ENCODE results near the gene PAK4. TPM values are rescaled to one million over a fixed set of nuclear protein-coding genes. Genes with fewer than 3 reads are reported as not detected.
"Not testable (repeated sequence)": the region's sequence is repeated elsewhere in the genome, so short reads cannot be mapped to it uniquely, and the experiment has no call there.

PAK4 gene
- 9.1 and 9.7 TPM in 2 replicates for polyA plus RNA-seq (2014; cell fraction: cytosol; rRNA removed)
- 5.4 and 10.3 TPM in 2 replicates for polyA plus RNA-seq (2014; cell fraction: nucleus; rRNA removed)

DNA sequence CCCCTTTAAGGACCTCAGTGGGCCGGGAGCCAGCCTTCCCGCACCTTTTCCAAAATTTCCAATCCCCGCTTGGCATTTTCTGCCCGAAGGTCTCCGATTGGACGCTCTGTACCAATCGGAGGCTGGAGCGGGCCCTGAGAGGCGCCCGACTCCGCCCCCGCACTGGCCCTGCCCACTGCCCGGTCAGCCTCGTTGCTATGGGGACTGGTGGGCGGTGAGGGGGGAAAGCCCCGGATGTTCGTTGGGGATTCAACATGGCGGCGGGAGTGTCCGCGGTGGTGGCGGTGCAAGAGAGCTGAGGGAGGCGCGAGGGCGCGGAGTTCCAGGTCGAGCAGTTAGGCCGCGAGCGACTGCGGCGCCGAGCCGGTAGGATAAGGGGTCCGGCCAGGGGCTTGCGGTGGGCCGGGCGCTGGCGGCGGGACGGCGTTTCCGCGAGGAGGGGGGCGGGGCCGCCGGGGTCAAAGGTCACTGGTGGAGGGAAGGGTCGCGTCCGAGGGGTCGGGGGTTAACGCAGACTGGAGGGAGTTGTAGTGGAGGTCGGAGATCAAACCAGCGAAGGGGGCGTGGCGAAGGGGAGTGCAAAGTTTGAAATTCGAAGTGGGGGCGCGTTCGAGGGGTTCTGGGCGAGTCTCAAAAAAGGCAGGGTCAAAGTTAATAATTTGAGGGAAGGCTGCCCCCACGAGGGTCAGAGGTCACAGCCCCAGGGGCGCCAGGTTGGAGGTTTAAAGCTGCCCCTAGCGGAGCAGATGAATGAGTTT lies at the start of gene PAK4:
Gene PAK4, plus strand, starts transcription at position 233 of the 758 bp plus-strand sequence. CDS start 43,768 bp downstream, outside the sequence.
- DNase-seq (ENCODE audit: low spot score), result peak; percentile 95

DNA sequence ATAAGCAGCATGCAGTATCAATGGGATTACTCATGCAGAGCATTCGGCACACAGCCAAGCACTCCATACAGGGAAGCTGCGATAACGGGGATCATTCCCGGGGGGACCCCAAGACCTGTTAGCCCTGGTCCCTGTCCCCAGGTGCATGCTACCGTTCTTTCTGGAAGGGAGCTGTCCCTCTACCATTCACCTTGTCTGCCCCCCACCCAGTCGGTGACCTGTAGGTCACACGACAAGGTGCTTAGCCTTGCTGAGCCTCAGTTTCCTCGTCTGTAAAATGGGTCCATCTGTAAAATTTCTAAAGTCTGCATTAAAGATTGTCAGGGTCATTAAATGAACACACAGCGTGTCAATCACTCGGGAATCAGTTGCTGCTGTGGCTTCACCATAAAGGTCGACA lies 48.3 kb upstream of the PAK4 start:
- no peak for DNase-seq (ENCODE audit: low spot score)

DNA sequence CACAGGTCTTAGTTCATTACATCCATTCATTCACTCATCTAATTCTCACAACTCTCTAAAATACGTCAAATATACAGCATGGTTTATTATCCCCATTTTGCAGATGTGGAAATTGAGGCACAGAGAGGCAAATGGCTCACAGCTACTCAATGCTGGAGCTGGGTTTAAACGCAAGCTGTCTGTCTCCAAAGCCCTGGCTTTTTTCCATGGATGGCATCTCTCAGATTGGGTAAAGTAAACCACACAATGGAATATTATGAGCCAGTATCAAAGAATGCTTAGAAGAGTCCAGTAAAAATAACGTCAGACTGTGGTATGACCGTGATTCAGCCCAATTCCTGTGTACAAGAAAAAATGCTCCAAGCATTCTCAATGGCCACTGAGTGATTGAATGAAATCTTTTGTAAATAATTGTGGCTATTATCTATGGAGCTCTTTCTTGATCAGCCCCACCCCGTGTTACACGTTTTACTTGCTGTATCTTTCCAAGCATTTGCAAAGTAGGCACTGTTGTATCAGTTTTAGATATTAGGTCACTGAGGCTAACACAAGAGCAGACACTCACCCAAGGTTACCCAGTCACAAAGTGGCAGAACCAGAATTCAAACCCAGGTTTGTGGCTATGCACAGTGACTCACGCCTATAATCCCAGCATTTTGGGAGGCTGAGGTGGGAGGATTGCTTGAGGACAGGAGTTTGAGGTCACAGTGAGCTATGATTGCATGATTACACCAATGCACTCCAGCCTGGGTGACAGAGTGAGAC lies 47.0 kb upstream of the PAK4 start:
- DNase-seq (ENCODE audit: low spot score), result no peak

DNA sequence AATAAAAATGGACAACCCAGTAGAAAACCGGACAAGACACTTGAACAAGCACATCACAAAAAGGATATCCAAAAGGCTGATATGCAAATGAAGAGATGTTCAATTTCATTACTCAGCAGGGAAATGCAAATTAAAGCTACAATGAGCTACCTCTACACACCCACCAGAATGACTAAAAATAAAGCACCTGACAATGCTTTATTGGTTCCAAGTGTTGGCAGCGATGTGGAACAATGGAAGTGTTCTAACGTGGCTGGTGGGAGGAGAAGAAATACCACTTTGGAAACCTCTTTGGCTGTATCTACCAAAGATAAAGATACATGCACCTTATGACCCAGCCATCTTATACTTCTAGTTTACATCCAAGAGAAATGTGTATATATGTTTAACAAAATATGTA lies 45.2 kb upstream of the PAK4 start:
- no peak for DNase-seq (ENCODE audit: low spot score)

DNA sequence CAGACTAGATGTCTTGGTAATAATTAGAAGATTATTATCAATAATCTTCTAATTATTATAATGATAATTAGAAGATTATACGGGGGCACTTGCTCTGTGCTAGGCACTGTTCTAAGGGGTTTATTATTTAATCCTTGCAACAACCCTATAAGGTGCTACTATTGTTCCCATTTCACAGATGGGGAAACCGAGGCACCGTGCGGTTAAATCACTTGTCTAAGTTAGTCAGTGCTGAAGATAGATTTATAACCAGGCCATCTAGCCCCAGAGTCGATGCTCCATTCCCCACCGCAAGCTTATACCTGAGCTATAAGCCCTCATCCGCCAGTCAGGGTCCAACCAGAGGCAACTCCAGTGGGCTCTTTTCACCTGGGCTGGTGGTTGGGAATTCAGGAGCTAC lies 43.4 kb upstream of the PAK4 start:
- DNase-seq (ENCODE audit: low spot score), result no peak

DNA sequence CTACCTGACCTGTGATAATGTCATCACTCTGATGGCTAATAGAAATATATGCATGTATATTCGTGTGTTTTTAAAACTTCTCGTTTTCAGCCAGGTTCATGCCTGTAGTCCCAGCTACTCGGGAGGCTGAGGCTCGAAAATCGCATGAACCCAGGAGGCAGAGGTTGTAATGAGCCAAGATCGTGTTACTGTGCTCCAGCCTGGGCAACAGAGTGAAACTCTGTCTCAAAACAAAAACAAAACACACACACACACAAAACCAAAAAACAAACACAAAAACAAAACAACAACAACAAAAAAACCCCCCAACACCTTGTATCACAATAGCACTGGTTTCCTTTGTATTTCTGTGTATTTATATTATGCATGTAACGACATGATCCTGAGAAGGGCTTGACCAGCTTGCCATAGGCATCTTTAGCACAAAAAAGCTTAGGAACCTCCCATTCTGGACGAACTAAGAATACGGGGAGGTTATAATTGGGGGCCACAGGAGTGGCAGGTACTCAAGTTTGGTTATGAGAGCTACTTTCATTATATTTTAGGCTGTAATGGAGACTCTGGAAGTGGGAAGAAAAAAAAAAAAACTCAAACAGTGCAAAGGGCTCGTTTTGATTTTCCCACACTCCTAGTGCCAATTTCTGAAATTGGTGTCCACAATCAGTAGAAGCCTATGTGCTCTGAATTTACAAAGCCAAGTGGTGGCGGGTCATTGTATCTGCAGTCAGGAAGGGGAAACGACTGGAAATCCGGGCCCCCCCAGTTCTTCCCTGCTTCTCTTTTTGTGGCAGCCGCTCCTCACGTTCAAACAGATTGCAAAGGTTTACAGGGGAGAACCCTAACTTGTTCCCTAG lies 42.6 kb upstream of the PAK4 start:
- DNase-seq (ENCODE audit: low spot score), result no peak

DNA sequence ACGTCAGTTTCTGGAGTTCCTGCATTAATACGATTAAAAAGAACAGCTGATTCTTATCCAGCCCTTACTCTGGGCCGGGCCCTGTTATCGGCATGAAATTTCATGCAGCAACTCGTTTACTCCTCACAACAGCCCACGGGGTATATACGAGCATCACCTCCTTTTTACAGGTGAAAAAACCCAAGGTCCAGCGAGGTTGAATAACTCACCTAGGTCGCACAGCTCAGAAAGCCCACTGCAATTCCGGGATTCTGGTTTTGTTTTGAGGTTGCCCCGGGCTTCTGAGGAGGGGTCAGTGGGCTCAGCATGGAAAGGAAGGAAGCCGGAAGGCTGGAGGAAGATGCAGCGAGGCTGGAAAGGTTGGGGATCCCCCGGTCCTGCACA lies 42.0 kb upstream of the PAK4 start:
- no peak for DNase-seq (ENCODE audit: low spot score)

DNA sequence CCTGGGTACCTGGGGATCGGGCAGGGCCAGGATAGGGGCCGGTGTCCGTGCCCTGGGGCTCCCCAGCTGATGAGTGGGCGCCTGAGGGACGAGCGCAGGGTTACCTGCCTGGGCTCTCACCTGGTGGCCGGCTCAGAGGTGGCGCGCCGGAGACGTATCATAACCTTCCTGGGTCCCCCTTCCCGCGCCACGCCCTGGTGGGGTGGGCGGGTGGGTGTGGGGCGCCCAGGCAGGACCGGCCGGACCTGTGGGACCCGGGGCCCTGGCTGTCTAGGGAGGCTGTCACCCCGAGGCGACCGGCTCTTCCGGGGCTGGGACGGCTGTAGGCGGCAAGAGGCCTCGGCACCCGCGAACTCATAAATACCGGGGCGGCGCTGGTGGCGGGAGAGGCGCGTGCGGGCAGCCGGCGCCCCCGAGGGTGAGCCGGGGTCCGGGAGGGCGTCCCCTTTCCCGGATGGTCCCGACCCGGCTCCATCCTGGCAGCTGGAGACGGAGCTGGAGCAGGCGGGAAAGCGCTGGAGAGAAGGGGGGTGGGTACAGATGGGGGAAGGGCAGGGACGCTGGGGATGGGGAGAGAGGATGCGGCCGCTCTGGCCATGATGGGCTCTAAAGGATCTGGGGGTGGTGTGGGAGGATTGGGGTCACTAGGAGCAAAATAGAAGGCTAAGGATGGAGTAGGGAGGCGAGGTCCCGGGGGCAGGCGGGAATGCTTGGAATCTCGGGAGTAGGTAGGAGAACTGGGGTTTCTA lies 41.4 kb upstream of the PAK4 start, which contains the start of gene ACP7:
Gene ACP7, plus strand, starts transcription at position 386 of the 749 bp plus-strand sequence. CDS start 902 bp downstream, outside the sequence.
- DNase-seq (ENCODE audit: low spot score), result no peak

DNA sequence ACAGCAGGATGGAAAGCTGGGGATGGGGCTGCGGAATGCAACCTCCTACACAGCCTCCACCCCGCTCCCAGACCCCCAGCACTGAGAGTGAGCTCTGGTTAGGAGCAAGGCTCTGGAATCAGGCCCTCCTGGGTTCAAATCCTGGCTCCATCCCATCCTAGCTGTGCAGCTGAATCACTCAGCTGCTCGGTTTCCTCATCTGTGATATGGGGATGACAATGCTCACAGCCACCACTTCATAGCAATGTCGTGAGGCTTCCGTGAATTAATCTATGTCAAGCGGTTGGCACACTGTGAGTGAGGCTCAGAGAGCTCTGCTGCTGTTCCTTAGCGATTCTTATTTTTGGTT lies 40.9 kb upstream of the PAK4 start:
- no peak for DNase-seq (ENCODE audit: low spot score)

DNA sequence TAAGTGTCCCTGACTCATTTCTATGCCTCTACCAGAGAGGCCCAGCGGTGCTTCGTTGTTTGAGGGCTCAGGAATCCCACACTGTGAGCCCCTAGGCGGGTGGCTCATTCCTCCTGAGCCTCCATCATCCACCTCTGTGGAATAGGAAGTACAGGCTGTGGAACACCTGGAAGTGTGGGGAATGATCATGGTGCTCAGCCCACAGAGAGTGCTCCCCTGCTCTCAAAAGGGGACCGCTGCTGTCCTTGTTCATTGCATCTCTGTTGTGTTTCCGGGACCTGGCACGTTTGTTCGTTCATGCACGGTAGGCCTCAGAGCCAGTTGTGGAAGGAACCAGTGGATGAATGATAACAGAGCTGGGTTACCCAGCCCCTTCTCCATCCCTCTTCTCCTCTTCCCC lies 40.2 kb upstream of the PAK4 start:
- no peak for DNase-seq (ENCODE audit: low spot score)

DNA sequence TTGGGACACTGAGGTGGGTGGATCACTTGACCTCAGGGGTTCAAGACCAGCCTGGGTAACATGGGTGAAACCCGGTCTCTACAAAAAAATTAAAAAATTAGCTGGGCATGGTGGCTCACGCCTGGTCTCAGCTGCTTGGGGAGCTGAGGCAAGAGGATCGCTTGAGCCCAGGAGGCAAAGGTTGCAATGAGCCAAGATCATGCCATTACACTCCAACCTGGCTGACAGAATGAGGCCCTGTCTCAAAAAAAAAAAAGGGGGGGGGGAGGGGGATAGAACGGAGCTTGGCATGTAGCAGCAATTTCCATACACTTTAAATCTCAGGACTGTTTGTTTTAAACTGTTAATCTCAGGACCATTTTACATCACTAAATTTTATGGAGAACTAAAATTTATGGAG lies 39.2 kb upstream of the PAK4 start:
- no peak for DNase-seq (ENCODE audit: low spot score)

DNA sequence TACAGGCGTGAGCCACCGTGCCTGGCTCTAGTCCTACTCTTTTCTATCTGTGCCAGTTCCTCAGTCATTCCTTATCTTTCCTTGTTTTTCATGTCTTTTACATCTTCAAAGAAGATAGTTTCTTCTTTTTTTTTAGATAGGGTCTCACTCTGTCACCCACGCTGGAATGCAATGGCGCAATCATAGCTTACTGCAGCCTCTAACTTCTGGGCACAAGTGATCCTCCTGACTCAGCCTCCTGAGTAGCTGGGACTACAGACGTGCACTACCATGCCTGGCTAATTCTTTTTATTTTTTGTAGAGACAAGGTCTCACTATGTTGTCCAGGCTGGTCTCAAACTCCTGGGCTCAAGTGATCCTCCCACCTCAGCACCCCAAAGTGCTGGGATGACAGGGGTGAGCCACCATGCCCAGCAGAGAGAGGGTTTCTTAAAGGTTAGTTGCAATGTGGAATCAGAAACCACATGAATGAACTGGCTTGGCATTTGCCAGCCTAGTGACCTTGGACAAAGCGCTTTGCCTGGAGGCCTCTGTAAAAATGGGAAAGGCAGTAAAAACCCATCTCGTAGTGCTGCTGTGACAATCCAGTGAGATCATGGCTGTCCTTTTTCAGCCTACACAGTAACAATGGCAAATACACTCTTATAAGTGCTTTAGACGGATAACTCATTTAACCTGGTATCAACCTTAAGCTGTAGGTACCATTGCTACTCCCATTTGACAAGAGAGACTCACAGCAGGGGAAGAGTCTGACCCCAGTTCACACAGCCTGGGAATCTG lies 37.5 kb upstream of the PAK4 start:
- no peak for DNase-seq (ENCODE audit: low spot score)

DNA sequence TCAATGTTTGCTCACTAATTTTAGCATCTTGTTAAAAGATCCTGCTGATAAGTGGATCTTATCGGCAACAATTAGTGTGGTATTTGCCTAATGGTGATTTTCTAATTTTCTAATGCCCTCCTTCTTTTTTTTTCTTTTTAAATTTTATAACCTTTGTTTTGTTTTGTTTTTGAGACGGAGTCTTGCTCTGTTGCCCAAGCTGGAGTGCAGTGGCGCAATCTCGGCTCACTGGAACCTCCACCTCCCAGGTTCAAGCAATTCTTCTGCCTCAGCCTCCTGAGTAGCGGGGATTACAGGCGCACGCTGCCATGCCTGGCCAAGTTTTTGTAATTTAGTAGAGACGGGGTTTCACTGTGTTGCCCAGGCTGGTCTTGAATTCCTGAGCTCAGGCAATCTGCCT lies 35.6 kb upstream of the PAK4 start:
- DNase-seq (ENCODE audit: low spot score), result not testable (repeated sequence)

DNA sequence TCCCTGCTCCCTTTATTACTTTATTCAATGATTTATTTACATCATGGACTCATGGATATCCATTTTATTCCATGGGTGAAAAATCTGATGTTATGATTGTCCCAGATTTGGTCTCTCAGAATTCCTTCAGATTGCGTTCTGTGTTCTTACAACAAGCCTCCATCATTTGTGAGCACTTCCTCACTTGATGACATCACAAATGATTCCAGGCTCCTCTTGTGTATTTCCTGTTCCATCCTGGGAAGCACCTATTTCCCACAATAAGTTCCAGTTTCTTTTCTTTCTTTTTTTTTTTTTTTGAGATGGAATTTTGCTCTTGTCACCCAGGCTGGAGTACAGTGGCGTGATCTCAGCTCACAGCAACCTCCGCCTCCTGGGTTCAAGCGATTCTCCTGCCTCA lies 34.7 kb upstream of the PAK4 start:
- DNase-seq (ENCODE audit: low spot score), result no peak

DNA sequence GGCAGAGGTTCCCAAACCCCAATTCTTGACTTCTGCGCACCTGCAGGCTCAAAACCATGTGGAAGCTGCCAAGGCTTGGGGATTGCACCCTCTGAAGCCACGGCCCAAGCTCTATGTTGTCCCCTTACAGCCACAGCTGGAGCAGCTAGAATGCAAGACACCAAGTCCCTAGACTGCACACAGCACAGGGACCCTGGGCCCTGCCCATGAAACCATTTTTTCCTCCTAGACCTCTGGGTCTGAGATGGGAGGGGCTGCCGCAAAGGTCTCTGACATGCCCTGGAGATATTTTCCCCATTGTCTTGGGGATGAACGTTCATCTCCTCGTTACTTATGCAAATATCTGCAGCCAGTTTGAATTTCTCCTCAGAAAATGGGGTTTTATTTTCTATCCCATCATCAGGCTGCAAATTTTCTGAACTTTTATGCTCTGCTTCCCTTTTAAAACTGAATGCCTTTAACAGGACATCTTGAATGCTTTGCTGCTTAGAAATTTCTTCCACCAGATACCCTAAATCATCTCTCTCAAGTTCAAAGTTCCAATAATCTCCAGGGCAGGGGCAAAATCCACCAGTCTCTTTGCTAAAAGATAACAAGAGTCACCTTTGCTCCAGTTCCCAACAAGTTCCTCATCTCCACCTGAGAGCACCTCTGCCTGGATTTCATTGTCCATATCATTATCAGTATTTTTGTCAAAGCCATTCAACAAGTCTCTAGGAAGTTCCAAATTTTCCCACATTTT lies 29.6 kb upstream of the PAK4 start:
- DNase-seq (ENCODE audit: low spot score), result not testable (repeated sequence)

DNA sequence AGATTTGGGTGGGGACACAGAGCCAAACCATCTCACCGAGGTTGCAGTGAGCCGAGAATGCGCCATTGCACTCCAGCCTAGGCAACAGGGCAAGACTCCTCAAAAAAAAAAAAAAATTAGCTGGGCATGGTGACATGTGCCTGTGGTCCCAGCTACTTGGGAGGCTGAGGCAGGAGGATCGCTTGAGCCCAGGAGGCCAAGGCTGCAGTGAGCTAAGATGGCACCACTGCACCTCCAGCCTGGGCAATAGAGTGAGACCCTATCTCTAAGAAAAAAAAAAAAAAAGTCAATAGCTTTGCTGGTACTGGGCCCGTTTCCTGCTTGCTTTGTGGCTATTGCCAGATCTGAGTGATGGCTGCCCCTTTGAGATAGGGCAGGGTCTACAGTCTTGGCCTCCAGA lies 28.3 kb upstream of the PAK4 start:
- DNase-seq (ENCODE audit: low spot score), result no peak

DNA sequence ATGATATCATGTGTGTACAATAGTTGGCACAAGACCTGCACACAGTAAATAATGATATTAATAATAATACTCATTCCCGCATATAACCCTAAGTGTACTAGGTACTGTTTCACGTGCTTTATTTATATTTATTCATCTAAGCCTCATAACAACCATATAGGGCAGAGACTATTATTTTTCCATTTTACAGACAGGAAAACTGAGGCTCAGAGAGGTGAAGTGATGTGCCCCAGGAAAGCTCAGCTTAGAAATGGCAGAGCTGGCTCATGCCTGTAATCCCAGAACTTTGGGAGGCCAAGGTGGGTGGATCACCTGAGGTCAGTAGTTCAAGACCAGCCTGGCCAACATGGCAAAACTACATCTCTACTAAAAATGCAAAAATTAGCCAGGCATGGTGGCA lies 27.9 kb upstream of the PAK4 start:
- DNase-seq (ENCODE audit: low spot score), result no peak

DNA sequence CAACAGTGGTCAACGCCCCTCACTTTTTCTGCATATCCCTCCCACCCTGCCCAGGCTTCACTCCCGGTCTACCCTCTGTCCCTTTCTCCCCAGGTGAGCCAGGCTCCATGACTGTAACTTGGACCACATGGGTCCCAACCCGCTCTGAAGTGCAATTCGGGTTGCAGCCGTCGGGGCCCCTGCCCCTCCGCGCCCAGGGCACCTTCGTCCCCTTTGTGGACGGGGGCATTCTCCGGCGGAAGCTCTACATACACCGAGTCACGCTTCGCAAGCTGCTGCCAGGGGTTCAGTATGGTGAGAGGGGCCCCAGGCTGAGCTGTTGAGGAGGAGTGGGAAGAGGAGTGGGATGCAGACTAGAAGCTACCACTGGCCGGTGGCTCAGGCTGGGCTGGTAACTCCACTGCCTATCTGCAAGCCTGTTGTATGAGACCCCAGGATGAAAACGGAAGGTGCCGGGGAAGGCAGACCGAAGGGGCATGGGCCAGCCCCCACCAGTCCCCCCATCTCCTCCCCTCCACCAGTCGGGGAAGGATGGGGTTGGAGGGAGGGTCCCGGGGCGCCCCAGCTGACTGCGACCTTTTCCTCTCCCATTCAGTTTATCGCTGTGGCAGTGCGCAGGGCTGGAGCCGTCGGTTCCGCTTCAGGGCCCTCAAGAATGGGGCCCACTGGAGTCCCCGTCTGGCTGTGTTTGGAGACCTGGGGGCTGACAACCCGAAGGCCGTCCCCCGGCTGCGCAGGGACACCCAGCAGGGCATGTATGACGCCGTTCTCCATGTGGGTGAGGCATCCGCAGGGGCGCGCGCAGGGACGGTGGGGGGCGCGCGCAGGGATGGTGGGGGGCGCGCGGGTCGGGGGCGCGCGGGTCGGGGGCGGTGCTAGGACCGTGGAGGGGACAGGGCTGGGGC lies 27.0 kb upstream of the PAK4 start:
- DNase-seq (ENCODE audit: low spot score), result no peak

DNA sequence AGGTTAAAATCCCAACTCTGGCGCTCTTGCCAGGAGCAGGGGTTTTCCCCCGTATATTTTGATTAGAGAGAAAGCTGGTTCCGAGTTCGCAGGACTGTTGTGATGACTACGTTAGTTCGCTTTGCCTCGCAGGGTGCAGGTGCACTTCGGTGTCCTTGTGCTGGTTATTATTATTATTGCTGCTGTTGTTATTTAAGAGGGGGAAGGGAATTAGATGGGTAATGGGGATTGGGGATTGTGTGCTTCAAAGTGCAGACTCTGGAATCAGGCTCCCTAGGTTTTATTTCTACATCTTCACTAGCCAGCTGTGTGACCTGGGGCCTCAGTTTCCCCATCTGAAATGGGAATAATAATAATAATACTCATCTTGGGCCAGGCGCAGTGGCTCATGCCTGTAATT lies 26.2 kb upstream of the PAK4 start:
- no peak for DNase-seq (ENCODE audit: low spot score)

All from SK-N-DZ (cell line).